HEK293T (cell line): ENCODE results near the gene DLG2.

ENCODE experiments used
- ARNT ChIP-seq: fragments of 450-650 bp; IDR thresholded peaks from 2 replicates; pipeline ENCODE4 v1.6.1; 2017; ENCODE audit warnings: mild to moderate bottlenecking
- BHLHE40 ChIP-seq: fragments of 450-650 bp; IDR thresholded peaks from 2 replicates; pipeline ENCODE4 v1.6.1; 2016; ENCODE audit warnings: mild to moderate bottlenecking, moderate library complexity, borderline replicate concordance
- CTBP1 ChIP-seq: fragments of 450-650 bp; IDR thresholded peaks from 2 replicates; pipeline ENCODE4 v1.6.1; 2016; ENCODE audit warnings: borderline replicate concordance
- ELF4 ChIP-seq: fragments of 450-650 bp; IDR thresholded peaks from 2 replicates; pipeline ENCODE4 v1.6.1; 2017; ENCODE audit warnings: antibody characterized with exemption
- FOXA1 ChIP-seq: fragments of 450-650 bp; IDR thresholded peaks from 2 replicates; pipeline ENCODE4 v1.6.1; 2016; ENCODE audit warnings: mild to moderate bottlenecking
- FOXK2 ChIP-seq: fragments of 450-650 bp; IDR thresholded peaks from 2 replicates; pipeline ENCODE4 v1.6.1; 2016; ENCODE audit warnings: mild to moderate bottlenecking
- FOXM1 ChIP-seq: fragments of 450-650 bp; IDR thresholded peaks from 2 replicates; pipeline ENCODE4 v1.6.1; 2017; ENCODE audit warnings: mild to moderate bottlenecking, borderline replicate concordance
- HDGF ChIP-seq: fragments of 450-650 bp; IDR thresholded peaks from 2 replicates; pipeline ENCODE4 v1.6.1; 2017; ENCODE audit warnings: antibody characterized with exemption, borderline replicate concordance
- NFRKB ChIP-seq: fragments of 450-650 bp; IDR thresholded peaks from 2 replicates; pipeline ENCODE4 v1.6.1; 2016; ENCODE audit warnings: mild to moderate bottlenecking, moderate library complexity
- SP1 ChIP-seq: fragments of 450-650 bp; IDR thresholded peaks from 2 replicates; pipeline ENCODE4 v1.6.1; 2017
- SUZ12 ChIP-seq: fragments of 450-650 bp; IDR thresholded peaks from 2 replicates; pipeline ENCODE4 v1.6.1; 2016; ENCODE audit warnings: mild to moderate bottlenecking
- TARDBP ChIP-seq: fragments of 450-650 bp; IDR thresholded peaks from 2 replicates; pipeline ENCODE4 v1.6.1; 2016

DNA sequence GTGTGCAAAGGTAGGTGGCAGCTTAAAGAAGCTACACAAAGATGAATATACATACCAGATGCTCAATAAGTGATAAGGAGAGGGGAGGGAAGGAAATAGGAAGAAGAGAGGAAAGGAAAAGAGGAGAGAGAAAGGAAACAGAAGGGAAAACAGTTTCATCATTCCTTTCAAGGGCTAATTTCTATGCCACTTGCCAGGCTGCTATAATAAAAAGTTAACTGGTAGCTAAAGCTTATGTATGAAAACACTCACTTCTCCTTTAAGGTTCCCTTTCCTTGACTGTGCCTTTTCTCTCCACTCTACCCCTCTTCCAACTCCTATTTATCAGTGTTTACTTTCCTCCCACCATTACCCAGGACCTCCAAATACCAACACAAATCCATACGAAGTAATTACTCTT is 347.9 kb downstream of the DLG2 start:
- TF ChIP-seq SP1 = no peak
- TF ChIP-seq ARNT = no peak
- TF ChIP-seq TARDBP = no peak
- TF ChIP-seq SUZ12 = no peak
- TF ChIP-seq FOXM1 = no peak
- TF ChIP-seq FOXK2 = no peak
- TF ChIP-seq ELF4 = no peak
- no peak for TF ChIP-seq NFRKB
- TF ChIP-seq HDGF = no peak
- no peak for TF ChIP-seq BHLHE40
- TF ChIP-seq FOXA1 = no peak
- no peak for TF ChIP-seq CTBP1
